Frontal cortex (tissue), 4 donors: ENCODE data around the gene CLDN6. TPM values are rescaled to one million over a fixed set of nuclear protein-coding genes. Genes with fewer than 3 reads are reported as not detected.
"Not testable (repeated sequence)": the region's sequence is repeated elsewhere in the genome, so short reads cannot be mapped to it uniquely, and the experiment has no call there.

ENCODE experiments used
- DNase-seq, 2 donors: peaks; one replicate each; pipeline ENCODE4 v3.0.0; 2012; ENCODE audit warnings: low spot score in 2 of 2
- FAIRE-seq: peaks from 2 replicates; lab custom pipeline; 2012; peaks lifted over from hg19 to GRCh38; lab: Jason Lieb, UNC
- total RNA-seq: library from RNA; depleted of rRNA; stranded (reverse); fragments of >200 nt; gene quantifications from one replicate; pipeline ENCODE4 v1.2.3, GENCODE V29; 2014
- donor health status: control.
- donor health status: control.
- donor health status: control.

Gene CLDN6
- total RNA-seq, 1 donor from 2014 or later, result 0.41 TPM

GRCh38 chr16:3052571-3053329 is 34.8 kb upstream of the CLDN6 start:
- not testable (repeated sequence) for FAIRE-seq, DNase-seq

DNA sequence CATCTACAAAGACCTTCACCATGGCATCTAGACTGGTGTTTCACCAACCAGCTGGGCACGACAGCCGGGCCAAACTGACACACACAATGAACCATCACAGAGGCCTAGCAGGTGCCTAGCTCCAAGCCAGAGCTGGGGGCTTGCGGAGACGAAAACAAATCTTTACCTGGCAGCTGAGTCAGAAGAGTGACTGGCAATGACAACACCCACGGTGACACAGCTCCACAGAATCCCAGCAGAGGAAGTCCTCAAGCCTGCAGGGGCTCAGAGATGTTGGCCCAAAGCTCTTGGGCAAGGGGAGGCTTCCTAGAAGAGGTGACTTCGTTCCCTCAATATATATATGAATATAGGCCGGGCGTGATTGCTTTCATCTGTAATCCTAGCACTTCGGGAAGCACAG is 33.5 kb upstream of the CLDN6 start:
- DNase-seq (no peak), FAIRE-seq (no peak)

DNA sequence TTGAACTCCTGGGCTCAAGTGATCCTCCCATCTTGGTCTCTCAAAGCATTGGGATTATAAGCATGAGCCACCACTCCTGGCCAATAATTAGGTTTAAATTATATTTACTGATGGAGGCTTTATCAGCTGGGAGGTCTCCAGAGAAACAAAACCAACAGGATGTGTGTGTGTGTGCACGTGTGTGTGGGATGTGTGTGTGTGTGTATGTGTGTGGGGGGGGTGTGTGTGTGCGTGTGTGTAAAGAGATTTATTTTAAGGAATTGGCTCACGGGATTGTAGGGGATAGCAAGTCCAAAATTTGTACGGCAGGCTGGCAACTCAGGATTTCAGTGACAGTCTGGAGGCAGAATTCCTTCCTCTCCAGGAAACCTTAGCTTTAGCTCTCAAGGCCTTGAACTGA is 33.0 kb upstream of the CLDN6 start:
- DNase-seq (no peak), FAIRE-seq (no peak)

DNA sequence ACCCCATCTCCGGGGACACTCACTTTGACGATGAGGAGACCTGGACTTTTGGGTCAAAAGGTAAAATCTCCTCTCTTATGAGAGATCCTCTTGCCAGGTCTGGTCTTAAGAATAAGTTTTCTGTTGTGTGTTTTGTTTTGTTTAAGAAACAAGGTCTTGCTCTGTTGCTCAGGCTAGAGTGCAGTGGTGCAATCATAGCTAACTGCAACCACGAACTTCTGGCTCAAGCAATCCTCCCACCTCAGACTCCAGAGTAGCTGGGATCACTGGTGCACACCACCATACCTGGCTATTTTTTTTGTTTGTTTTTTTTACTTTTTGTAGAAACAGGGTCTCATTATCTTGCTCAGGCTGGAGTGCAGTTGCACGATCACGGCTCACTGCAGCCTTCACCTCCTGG is 32.5 kb upstream of the CLDN6 start:
- no peak for FAIRE-seq
- no peak for DNase-seq

DNA sequence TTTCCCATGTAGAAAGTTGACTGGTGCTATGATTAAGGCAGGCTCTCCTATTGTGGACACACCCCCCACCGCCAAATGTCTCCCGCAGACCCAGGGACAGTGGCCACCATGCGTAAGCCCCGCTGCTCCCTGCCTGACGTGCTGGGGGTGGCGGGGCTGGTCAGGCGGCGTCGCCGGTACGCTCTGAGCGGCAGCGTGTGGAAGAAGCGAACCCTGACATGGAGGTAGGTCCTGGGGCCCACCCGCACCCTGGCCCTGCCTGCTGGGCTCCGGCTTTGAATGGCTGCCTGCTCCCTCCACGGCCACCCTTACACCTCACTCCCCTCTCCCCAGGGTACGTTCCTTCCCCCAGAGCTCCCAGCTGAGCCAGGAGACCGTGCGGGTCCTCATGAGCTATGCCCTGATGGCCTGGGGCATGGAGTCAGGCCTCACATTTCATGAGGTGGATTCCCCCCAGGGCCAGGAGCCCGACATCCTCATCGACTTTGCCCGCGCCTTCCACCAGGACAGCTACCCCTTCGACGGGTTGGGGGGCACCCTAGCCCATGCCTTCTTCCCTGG is 32.0 kb upstream of the CLDN6 start:
- FAIRE-seq (no peak), DNase-seq (no peak)

- no peak for DNase-seq
- no peak for FAIRE-seq
Observed at GRCh38 chr16:3047387-3047720, 29.4 kb upstream of the CLDN6 start.

DNA sequence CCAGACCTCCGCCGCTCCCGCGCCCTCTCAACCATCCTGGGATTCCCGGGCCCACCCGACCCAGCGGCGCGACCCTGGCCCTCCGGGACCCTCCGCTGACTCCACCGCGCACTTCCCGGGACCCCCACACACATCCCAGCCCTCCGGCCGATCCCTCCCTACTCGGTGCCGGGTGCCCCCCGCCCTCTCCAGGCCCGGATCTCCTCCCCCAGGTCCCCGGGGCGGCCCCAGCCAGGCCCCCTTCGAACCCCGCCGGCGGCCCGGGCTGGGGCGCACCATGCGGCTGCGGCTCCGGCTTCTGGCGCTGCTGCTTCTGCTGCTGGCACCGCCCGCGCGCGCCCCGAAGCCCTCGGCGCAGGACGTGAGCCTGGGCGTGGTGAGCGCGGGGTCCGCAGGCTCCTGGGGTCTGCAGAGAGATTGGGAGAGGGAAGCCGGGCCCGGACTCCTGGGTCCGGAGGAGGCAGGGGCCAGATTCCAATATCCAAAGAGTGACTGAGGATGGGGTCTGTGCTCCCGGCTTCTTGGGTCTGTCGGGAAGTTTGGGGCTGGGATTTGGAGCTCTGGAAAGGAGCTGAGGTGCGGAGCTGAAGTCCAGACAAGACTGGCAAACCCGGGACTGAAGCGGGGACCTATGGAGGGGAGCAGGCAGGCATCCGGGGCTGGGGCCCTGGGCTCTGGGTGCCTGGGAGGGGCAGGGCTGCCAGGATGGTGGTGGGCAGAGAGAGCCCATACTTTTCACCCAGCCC is 28.8 kb upstream of the CLDN6 start:
- DNase-seq (peak; percentile 19 to 44), FAIRE-seq (no peak)

GRCh38 chr16:3045758-3046640 is 28.0 kb upstream of the CLDN6 start, which contains the start of gene MMP25:
Gene MMP25 (plus strand): TSS chr16:3046561. CDS start chr16:3046918, 357 bp downstream.
- peak in 1 of 2 donors; percentile 53 for DNase-seq
- FAIRE-seq, result no peak

DNA sequence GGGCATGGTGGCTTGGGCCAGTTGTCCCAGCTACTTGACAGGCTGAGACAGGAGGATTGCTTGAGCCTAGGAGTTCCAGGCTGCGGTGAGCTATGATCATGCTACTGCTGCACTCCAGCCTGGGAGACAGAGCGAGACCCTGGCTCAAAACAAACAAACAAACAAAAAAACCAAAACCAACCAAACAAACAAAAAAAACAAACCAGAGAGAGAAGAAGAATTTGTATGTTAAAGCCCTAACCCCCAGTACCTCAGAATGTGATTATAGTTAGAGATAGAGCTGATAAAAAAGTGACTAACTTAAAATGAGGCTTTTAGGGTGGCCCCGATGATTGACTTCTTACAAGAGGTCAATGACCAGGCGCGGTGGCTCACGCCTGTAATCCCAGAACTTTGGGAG is 26.7 kb upstream of the CLDN6 start:
- FAIRE-seq (no peak), DNase-seq (no peak)

- no peak for FAIRE-seq
Observed at GRCh38 chr16:3042376-3042775, 24.4 kb upstream of the CLDN6 start.

DNA sequence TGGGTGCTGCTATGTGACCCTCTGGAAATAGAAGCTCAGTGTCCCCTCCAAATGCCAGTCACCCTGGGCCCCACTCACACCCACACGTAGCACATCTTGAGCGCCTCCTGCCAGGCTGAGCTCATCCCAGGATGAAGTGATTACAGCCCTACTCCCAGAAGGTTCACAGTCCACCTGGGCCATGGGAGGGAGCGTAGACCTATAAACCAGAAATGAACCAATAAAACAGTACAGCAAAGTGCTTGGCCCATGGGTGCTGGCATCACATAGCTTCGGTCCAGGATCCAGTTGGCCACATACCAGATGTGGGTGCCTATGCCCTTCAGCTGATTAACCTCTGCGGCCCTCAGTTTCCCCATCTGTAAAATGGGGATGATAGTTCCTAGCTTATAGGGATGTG is 20.9 kb upstream of the CLDN6 start:
- FAIRE-seq, result no peak
- no peak for DNase-seq

More at GRCh38 chr16:3042376-3042775, 24.4 kb upstream of the CLDN6 start:
- DNase-seq, result no peak

DNA sequence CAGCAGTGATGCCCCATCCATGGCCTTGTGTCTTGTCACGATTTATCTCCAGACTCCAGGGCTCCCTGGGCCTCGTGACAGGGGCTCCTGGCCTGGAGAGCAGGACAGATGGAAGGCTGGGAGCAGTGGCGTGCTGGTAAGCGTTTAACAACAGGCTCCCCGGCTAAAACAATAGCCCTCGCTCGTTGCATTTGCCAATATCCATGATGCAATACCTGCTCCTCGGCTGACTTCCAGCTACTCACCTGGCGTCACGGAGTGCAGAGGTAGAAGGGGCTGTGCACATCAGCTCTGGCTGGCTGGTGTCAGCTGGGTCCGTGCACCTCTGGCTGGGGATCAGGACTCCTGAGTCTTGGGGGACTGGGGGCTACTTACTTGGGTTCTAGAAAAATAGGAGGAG is 20.3 kb upstream of the CLDN6 start:
- FAIRE-seq, result no peak
- DNase-seq, result no peak

GRCh38 chr16:3036726-3037315 is 18.8 kb upstream of the CLDN6 start, which contains the start of gene BICDL2:
Gene BICDL2 (minus strand): TSS chr16:3036944. CDS start chr16:3035496, 1,448 bp downstream.
- FAIRE-seq (no peak), DNase-seq (no peak)

- DNase-seq (no peak), FAIRE-seq (no peak)
Observed at GRCh38 chr16:3035972-3036725, 18.2 kb upstream of the CLDN6 start.

DNA sequence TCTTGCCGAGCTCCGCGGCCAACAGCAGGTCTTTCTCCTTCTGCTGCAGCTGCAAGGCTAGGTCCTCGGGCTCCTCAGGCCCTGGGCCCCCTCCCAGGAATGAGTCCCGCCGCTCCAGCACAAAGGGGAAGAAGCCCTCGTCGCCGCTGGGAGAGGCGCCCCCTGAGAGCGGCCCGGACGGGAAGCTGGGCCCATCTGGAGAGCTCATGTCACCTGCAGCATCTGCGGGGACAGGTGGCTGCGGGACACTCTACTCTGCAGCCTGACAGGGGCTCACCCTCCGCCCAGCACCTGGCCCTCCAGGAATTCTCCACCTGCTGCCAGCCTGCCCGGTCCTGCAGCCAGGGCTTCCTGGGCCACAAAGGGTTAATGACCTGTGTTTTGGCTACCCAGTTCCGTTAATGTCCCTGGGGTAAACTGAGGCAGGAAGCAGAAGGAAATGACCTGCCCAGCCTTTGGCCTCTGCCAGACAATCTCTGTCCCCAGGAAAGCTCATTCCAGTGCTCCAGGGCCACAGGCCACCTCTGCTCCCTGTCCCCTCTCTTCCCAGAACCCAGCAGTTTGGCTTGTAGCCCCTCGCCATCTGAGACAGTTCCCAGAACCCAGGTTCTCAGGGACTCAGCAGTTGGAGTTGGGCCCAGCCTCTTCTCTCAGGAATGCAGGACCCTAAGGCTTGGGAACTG is 17.4 kb upstream of the CLDN6 start:
- no peak for DNase-seq
- FAIRE-seq, result no peak

GRCh38 chr16:3032624-3033023 is 14.6 kb upstream of the CLDN6 start:
- DNase-seq, result no peak
- no peak for FAIRE-seq

GRCh38 chr16:3030222-3031212 is 12.5 kb upstream of the CLDN6 start:
- FAIRE-seq (no peak), DNase-seq (no peak)
